NCI-H510A (cell line): ENCODE results near the gene LIN7B.
"Not testable (repeated sequence)": the region's sequence is repeated elsewhere in the genome, so short reads cannot be mapped to it uniquely, and the experiment has no call there.

Source experiments
- DNase-seq: peaks from one replicate; lab custom pipeline; 2025; lab: John Stamatoyannopoulos, UW

The LIN7B gene, protein sequence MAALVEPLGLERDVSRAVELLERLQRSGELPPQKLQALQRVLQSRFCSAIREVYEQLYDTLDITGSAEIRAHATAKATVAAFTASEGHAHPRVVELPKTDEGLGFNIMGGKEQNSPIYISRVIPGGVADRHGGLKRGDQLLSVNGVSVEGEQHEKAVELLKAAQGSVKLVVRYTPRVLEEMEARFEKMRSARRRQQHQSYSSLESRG

DNA sequence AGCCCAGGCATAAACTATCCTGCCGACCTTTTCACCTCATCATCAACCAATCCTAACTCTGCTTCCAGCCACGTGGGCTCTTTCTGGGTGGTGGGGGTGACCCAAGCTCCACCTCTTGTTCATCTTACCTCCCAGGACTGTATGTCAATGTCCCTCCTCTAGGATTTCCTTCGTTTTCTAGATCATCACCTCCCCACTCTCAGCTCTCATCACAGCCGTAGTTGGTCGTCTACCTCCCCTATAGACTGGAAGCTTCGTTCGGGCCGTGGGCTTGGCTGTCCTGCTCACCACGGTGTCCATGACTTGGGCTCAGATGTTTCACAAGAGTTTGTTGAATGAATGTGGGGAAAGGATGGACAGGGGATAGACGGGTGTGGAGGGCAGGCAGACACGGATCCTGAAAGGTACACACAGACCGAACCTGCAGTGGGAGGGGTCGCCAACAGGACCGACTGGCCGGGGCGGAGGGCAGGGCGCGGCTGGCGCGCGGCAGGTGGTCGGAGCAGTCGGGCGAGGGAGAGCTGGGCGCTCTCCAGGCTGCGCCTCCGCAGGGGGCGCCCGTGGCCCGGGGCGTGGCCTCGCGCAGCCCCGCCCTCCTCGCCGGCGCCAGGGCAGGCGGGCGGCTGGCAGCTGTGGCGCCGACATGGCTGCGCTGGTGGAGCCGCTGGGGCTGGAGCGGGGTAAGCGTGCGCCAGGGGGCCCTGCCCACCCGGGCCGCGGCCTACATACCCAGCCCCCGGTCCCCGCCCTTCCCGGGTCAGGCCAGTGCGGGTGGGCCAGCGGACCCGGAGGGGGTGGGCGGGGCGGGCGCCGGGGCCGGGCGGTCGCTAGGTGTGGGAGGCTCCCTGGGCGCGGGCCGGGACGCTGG is at the start of gene LIN7B:
Gene LIN7B, plus strand, starts transcription at position 609 of the 868 bp plus-strand sequence. Its CDS starts 35 bp downstream, at position 644.
- DNase-seq, result peak; percentile 45

DNA sequence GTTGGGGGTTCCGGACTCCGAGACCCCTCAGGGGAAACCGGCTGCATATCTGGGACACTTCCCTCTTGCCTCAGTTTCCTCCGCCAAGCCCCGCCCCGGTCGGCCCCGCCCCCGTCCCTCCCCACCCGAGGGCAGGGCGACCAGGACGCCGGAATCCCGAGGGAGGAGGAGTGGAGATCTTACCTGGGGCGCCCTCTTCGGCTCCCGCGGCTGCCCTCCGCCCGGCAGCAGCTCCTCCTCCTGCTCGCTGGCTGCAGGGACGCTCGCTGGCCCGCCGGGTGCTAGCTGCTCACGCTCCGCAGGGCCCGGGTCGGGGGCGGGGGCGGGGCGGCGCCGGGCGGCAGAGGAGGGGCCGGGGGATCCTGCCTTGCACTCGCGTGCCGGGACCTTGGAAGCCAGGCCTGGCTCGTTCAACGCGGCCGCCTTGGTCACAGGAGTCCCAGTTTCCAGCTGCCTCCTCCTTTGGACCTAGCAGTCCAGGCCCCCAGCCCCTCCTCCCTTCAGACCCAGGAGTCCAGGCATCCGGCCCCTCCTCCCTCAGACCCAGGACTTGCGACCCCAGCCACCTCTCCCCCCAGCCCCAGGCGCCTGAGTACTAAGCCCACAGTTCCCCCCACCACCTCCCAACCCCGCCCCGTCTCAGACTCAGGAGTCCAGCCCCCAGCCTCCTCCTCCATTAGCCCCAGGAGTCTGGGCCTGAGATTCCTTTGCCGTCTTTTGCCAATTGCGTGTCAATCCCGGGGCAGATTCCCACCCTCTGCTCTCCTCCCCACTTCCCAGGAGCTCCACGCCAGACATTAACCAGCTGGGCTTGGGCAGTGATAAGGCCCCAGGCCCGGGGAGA is 49.2 kb upstream of the LIN7B start, which contains the start of gene NTF4:
Gene NTF4, minus strand, starts transcription at position 51 of the 844 bp plus-strand sequence. CDS start 2,821 bp downstream, outside the sequence.
- DNase-seq, result no peak

DNA sequence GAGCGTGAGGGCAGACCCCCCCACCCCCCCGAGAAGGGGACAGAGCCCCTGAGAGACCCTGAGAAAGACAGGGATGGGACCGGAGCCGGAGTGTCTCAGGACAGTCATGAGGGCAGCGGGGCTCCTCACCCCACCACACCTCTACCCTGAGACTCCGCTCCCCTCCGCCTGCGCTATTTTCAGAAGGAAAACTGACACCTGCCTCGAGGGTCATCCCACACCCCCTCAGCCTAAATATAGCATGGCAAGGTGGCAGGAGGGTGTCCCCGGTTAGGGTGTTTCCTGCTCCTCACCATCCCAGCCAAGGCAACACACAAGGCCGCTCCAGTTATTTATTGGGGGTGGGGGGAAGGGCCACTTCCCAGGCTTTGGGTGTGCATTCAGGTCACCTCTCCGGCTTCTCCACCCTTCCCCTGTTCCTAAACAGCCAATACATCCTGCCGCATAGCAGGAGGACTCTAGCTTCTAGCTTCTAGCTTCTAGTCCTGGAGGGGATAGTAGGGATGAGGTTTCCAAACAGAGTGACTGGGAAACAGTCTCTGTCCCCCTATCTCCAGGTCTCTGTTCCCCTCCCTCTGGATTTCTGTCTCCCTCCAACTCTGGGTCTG is 48.2 kb upstream of the LIN7B start:
- DNase-seq, result no peak

DNA sequence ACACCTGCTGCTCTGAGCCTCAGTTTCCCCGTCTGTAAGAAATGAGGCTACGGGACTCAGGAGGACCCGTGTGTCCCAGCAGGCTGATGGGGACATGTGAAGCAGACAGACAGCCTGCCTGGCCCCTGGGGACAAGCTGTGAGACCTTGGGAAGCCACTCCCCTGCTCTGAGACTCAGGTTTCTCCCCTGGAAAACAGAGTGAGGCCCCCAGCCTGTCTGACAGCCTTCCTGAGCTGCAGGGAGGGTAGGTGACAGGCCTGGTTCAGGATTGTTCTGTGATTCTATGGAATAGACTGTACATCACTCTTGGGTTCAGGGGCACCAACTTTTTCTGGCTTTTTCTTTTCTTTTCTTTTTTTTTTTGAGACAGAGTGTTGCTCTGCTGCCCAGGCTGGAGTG is 46.6 kb upstream of the LIN7B start:
- no peak for DNase-seq

DNA sequence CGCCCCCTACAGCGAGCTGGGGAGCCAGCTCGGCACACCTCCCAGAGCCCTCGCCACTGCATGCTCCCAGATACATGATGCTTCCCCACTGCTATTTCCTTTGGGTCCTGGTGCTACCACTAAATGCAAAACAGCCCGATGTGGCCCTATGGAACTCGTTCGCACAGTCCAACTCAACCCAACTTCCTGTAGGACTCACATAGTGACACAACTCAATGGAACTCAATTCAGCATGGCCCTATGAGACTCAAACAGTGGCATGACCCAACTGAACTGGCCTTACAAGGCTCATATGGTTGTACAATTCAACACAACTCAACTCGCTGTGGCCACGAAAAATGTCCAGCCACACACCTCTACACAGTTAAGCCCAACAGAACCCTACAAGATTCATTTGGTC is 45.1 kb upstream of the LIN7B start:
- DNase-seq, result no peak

DNA sequence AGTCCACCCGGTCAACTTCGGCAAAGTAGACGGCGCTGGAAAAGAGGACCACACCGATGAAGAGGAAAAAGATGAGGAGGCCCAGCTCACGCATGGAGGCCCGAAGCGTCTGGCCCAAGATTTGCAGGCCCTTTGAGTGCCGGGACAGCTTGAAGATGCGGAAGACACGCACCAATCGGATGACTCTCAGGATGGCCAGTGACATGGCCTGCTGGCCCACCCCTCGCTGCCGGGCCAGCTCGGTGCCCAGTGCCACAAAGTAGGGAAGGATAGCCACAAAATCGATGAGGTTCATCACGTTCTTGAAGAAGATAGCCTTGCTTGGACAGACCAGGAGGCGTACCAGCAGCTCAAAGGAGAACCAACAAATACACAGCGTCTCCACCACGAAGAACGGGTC is 43.8 kb upstream of the LIN7B start:
- DNase-seq, result no peak

DNA sequence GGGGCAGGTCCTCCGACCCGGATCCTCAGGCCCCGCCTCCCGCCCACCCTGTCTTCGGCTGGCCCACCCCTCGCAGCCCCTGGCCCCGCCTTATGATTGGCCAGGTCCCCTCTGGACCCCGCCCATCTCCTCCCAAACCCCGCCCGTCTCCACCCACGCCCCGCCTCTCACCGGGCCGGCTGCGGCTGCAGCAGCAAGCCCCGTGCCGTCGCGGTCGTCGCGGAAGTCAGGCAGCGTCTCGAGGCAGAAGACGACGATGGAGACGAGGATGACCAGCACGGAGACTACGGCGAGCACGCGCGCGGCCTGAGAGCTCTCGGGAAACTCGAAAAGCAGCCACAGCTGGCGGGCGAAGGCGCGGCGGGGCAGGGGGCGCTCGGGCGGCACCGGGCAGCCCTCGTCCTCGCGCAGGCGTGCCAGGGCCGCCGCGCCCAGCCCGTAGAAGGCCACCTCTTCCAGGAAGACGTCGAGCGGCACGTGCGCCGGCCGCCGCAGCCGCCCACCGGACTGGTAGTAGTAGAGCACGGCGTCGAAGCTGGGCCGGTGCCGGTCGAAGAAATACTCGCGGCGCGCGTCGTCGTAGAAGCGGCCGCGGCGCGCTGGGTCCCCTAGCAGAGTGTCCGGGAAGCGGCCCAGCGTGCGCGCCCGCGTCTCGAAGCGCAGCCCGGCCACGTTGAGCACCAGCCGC is 42.2 kb upstream of the LIN7B start:
- DNase-seq, result no peak

DNA sequence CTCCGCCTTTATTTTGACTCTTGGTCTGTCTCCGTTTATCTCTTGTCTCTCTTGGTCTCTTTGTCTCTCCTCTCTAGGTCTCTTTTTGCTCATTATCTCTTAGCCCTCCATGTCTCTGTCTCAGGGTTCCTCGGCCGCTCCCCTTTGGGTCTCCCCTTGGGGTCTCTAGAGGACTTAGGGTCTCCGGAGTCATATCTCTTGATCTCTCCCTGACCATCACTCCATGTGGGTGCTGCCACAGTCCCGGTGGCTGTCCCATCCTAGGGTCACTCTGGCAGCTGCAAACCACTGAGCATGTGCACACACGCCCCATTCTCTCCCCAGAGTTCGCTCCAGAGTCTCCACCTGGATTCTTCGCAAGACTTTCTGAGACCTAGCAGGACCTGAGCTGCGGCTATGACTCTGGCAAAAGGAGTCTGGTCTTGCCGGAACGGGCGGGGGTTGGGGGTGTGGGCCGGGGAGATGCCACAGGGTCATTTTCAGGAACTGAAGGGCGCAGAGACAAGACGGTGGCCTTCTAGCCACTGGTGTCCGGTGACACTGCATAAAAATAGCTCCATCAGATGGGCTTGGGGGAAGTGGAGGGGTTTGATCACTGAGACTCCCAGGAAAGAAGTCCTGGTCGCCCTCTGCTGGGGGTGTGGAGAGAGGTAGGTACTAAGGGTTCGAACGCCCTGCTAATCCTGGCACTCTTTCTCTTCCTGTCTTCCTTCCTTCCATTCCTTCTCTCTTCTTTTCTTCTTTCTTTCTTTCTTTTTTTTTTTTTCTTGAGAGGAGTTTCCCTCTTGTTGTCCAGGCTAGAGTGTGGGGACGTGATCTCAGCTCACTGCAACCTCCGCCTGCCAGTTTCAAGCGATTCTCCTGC is 40.4 kb upstream of the LIN7B start:
- DNase-seq, result no peak

DNA sequence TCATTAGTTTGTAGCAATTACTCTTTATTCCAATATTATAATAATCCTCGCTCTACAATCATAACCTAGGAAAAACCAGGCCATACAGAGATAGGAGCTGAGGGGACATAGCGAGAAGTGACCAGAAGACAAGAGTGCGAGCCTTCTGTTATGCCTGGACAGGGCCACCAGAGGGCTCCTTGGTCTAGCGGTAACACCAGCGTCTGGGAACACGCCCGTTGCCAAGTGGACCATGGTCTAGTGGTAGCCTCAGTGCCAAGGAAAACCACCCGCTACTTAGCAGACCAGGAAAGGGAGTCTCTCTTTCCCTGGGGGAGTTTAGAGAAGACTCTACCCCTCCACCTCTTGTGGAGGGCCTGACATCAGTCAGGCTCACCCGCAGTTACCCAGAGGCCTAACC is 39.3 kb upstream of the LIN7B start:
- DNase-seq, result not testable (repeated sequence)

DNA sequence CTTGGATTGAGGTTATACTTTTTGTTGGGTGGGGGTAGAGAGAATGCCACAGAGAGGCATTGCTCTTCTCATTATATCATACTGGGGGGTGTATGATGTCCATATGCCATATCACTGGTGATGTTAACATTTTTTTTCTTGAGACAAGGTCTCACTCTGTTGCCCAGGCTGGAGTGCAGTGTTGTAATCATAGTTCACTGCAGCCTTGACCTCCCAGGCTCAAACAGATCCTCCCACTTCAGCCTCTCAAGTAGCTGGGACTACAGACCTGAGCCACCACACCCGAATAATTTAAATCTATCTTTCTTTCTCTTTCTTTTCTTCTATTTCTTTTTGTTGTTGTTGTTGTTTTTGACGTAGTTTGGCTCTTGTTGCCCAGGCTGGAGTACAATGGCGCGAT is 33.8 kb upstream of the LIN7B start:
- no peak for DNase-seq

DNA sequence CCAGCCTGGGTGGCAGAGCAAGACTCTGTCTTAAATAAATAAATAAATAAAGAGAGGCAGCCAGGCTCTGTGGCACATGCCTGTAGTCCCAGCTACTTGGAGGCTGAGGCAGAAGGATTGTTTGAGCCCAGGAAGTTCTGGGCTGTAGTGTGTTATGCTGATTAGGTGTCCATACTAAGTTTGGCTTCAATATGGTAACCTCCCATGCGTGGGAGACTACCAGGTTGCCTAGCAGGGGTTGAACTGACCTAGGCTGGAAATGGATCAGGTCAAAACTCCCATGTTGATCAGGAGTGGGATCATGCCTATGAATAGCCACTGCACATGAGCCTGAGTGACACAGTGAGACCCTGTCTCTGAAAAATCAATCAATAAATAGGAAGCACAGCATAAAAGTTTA is 32.9 kb upstream of the LIN7B start:
- DNase-seq, result no peak

DNA sequence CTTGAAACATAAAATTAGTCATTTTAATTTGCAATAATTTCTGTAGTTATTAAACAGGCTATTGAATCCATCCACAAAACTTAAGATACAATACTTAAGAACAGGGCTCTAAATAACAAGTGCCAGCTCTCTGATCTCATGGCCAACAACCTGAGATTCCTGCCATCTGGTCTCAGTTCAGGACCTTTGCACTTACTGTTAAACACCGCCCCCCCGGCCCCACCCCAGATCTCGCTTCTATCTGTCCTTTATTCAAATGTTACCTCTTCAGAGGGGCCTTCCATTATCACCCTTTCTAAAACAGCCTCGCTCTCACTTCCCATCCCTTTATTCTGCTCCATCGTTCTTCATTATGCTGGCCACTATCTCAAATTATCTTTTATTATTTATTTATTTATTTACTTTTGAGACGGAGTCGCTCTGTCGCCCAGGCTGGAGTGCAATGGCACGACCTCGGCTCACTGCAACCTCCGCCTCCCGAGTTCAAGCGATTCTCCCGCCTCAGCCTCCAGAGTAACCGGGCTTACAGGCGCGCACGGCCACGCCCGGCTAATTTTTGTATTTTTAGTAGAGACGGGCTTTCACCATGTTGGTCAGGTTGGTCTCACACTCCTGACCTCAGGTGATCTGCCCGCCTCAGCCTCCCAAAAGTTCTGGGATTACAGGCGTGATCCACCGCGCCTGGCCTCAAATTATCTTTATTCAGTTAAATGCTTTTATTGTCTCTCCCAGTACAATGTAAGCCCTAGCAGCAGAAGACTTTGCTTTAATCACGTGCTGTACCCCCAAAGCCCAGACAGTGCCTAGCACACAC is 29.8 kb upstream of the LIN7B start:
- DNase-seq, result no peak

DNA sequence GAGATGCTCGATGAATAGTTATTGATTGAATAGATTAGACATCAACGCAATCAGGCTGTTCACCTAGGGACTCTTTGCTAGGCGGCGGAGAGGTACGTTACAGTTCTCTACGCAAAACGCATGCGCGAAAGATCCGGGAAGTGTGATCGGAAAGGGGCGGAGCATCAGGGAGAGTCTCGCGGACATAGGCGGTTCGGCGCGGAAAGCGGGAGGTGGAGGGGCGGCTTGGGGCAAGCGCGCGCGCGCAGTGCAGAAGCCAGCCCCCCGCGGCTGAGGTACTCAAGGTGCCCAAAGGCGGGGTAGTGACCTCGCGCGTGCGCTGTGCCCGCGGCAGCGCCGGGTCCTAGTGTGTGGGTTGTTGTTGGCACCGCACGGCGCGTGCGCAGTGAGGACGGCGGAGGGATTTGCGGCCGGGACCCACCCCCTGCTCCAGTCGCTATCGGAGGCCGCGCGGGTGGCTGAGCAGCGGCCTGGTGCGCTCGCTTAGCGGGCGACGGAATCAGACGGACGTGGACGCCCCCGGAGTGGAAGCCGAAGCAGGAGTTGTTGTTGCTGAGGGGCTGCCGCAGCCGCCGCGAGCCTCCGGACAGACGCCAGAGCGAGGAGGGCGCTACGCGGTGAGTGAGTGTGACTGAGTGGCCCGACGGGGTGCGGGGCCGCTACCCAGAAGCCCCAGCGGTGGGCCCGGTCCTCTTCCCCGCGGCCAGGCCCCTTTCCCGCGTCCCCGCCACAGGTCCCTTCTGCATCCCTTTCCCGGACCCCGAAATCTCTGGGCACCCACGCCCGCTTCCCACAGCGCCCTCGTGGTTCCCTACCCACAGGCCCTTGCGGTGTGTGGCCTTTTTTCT is 28.9 kb upstream of the LIN7B start, which contains the start of gene SNRNP70:
Gene SNRNP70, plus strand, starts transcription at position 432 of the 848 bp plus-strand sequence. CDS start 964 bp downstream, outside the sequence.
- DNase-seq, result peak; percentile 99

DNA sequence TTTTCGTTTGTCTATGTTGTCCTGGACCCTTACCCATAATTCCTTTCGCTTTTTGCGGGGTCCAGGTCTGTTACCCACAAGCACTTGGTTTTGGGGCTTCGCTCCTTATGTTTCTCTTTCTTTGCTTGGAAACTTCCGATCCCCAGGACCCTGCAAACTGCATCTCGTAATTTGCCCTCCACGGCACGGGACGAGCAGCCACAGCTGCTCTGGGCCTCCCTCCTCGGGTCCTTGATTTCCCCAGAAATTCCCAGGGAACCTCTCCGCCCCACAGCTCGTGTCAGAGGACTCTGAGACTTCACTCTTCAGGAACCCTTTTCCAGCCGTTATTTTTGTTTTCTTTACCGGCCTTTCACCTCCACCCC is 28.3 kb upstream of the LIN7B start:
- DNase-seq, result no peak

DNA sequence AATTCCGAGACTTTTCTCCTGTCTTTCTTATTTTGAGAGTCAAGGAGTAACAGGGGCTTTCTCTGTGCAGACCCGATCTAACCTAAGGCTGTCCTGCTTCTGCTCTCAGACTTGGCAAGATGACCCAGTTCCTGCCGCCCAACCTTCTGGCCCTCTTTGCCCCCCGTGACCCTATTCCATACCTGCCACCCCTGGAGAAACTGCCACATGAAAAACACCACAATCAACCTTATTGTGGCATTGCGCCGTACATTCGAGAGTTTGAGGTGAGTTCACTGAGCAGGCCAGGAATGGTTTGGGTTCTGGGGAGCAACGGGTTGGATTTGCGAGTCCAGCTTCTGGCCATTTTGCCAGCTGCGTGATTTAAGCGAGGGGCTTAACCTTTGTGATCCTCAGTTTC is 27.9 kb upstream of the LIN7B start:
- no peak for DNase-seq

DNA sequence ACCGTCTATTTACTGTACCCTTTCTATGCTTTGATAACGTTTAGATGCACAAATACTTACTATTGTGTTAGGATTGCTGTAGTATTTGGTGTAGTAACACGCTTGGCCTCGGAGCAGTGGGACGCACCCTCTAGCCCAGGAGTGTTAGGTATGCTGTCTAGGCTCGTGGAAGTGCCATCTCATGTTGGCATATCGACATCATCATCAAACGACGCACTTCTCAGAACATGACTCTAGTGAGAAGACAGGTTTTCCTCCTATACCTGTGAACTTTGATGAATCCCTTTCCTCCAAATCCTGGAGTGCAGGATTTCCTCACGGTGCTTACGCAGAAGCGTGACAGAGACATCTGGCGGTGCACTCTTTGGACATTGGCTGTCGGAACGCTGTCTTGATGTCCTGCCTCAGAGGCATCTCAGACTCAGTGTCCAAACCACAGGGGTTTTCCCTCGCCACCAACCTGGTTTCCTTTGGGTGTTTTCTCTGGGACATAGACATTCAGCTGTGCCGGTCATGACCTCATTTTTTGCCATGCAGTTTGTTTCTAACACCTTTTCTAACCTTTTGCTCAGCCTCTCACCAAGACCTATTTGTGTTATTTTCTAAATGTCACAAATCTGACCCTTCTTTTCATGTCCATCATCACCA is 22.7 kb upstream of the LIN7B start:
- no peak for DNase-seq

DNA sequence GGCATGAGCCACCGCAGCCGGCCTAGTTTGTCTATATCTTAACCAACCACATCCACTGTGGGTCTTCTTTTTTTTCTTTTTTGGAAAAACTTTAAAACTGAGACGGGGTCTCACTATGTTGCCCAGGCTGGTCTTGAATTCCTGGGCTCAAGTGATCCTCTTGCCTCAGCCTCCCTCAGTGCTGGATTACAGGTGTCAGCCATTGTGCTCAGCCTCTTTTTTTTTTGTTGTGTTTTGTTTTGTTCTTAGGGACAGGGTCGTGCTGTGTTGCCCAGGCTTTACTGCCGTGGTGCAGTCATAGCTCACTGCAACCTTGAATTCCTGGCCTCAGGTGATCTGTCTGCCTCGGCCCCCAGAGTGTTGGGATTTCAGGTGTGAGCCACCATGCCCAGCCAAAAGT is 21.5 kb upstream of the LIN7B start:
- no peak for DNase-seq
